Neural cell (in vitro differentiated cells): Measurements from ENCODE around the gene CMBL.

Source experiments
- CTCF ChIP-seq: fragments of 450-650 bp; IDR thresholded peaks from 2 replicates; pipeline ENCODE4 v1.5.1; 2014; ENCODE audit warnings: antibody characterized with exemption, mild to moderate bottlenecking, moderate library complexity; ENCODE audit not compliant: poor library complexity, severe bottlenecking
- EP300 ChIP-seq: fragments of 450-650 bp; conservative IDR thresholded peaks from 2 replicates; pipeline ENCODE4 v1.6.1; 2014; ENCODE audit warnings: antibody characterized with exemption, mild to moderate bottlenecking, moderate library complexity; ENCODE audit not compliant: poor library complexity, severe bottlenecking
- EZH2 ChIP-seq: fragments of 200-600, 300-800 bp; shearing (Covaris generic), sonication (generic); IDR thresholded peaks from 2 replicates; pipeline ENCODE4 v1.6.1; 2014; ENCODE audit warnings: antibody characterized with exemption, low read length, borderline replicate concordance, mild to moderate bottlenecking; ENCODE audit not compliant: insufficient read depth, poor library complexity, severe bottlenecking
- RAD21 ChIP-seq: fragments of 450-650 bp; conservative IDR thresholded peaks from 2 replicates; pipeline ENCODE4 v1.6.1; 2014; ENCODE audit warnings: antibody characterized with exemption, mild to moderate bottlenecking, moderate library complexity

GRCh38 chr5:10249948-10250805 lies 57.5 kb downstream of the CMBL start, which contains the start of gene CCT5:
- TF ChIP-seq CTCF (peak; percentile 20), EZH2 (no peak), RAD21 (peak; percentile 57), EP300 (peak; percentile 20)
